H9 (cell line): ENCODE measurements around the gene CYTIP. TPM values are rescaled to one million over a fixed set of nuclear protein-coding genes. Genes with fewer than 3 reads are reported as not detected.

Experiments used
- DNase-seq: peaks from one replicate; pipeline ENCODE4 v3.0.0-alpha.2; 2017
- H2AFZ ChIP-seq: one replicate; pipeline ENCODE4 v1.6.1; 2013; ENCODE audit warnings: mild to moderate bottlenecking, low read length, control low read depth, moderate library complexity
- H2AK5ac ChIP-seq: 2 replicates; pipeline ENCODE4 v1.6.1; 2013; ENCODE audit warnings: low read length, control low read depth, mixed read lengths; ENCODE audit not compliant: insufficient read length
- H2BK120ac ChIP-seq: one replicate; pipeline ENCODE4 v1.6.1; 2013; ENCODE audit warnings: low read depth, mild to moderate bottlenecking, low read length, control low read depth, inconsistent platforms; ENCODE audit not compliant: poor library complexity, severe bottlenecking
- H2BK12ac ChIP-seq: 2 replicates; pipeline ENCODE4 v1.6.1; 2013; ENCODE audit warnings: low read length, control low read depth, mixed read lengths, low read depth; ENCODE audit not compliant: insufficient read length
- H2BK15ac ChIP-seq: 2 replicates; pipeline ENCODE4 v1.6.1; 2013; ENCODE audit warnings: low read depth, low read length, control low read depth
- H2BK20ac ChIP-seq: one replicate; pipeline ENCODE4 v1.6.1; 2013; ENCODE audit warnings: low read depth, mild to moderate bottlenecking, low read length, control low read depth, inconsistent platforms; ENCODE audit not compliant: poor library complexity, severe bottlenecking
- H2BK5ac ChIP-seq: 2 replicates; pipeline ENCODE4 v1.6.1; 2013; ENCODE audit warnings: low read length, control low read depth, mixed read lengths; ENCODE audit not compliant: insufficient read length
- H3K14ac ChIP-seq: 2 replicates; pipeline ENCODE4 v1.6.1; 2013; ENCODE audit warnings: low read length, control low read depth; ENCODE audit not compliant: insufficient read depth
- H3K18ac ChIP-seq: 2 replicates; pipeline ENCODE4 v1.6.1; 2013; ENCODE audit warnings: low read depth, mild to moderate bottlenecking, mixed read lengths, low read length, control low read depth; ENCODE audit not compliant: insufficient read length
- H3K23ac ChIP-seq: 2 replicates; pipeline ENCODE4 v1.6.1; 2013; ENCODE audit warnings: low read length, control low read depth, mixed read lengths, low read depth; ENCODE audit not compliant: insufficient read length
- H3K23me2 ChIP-seq: 2 replicates; pipeline ENCODE4 v1.6.1; 2013; ENCODE audit warnings: low read depth, mild to moderate bottlenecking, mixed read lengths, low read length, control low read depth; ENCODE audit not compliant: insufficient read length, poor library complexity, severe bottlenecking
- H3K27ac ChIP-seq: 2 replicates; pipeline ENCODE4 v1.5.1; 2013; ENCODE audit warnings: low read length, control low read depth, mixed read lengths, low read depth; ENCODE audit not compliant: insufficient read length
- H3K27me3 ChIP-seq: 2 replicates; pipeline ENCODE4 v1.6.1; 2013; ENCODE audit warnings: low read length, control low read depth, inconsistent platforms; ENCODE audit not compliant: insufficient read depth
- H3K4ac ChIP-seq: 2 replicates; pipeline ENCODE4 v1.6.1; 2013; ENCODE audit warnings: low read depth, mild to moderate bottlenecking, control low read depth, inconsistent platforms, low read length, moderate library complexity
- H3K4me1 ChIP-seq: 2 replicates; pipeline ENCODE4 v1.6.1; 2013; ENCODE audit warnings: low read length, control low read depth, inconsistent platforms; ENCODE audit not compliant: insufficient read depth
- H3K4me2 ChIP-seq: 2 replicates; pipeline ENCODE4 v1.6.1; 2013; ENCODE audit warnings: low read length, control low read depth, mixed read lengths; ENCODE audit not compliant: insufficient read length, insufficient read depth
- H3K56ac ChIP-seq: 2 replicates; pipeline ENCODE4 v1.6.1; 2013; ENCODE audit warnings: low read depth, mild to moderate bottlenecking, mixed read lengths, low read length, control low read depth; ENCODE audit not compliant: insufficient read length
- H3K79me1 ChIP-seq: 2 replicates; pipeline ENCODE4 v1.6.1; 2013; ENCODE audit warnings: low read depth, mild to moderate bottlenecking, moderate library complexity, low read length, control low read depth, inconsistent platforms; ENCODE audit not compliant: insufficient read depth, poor library complexity, severe bottlenecking
- H3K79me2 ChIP-seq: 2 replicates; pipeline ENCODE4 v1.6.1; 2013; ENCODE audit warnings: low read length, control low read depth, inconsistent platforms; ENCODE audit not compliant: insufficient read depth
- H3K9ac ChIP-seq: 2 replicates; pipeline ENCODE4 v1.6.1; 2013; ENCODE audit warnings: low read length, control low read depth, mixed read lengths; ENCODE audit not compliant: insufficient read length; ENCODE audit errors: extremely low read depth
- H3K9me3 ChIP-seq: one replicate; pipeline ENCODE4 v1.6.1; 2013; ENCODE audit warnings: low read depth, low read length, inconsistent platforms; ENCODE audit not compliant: control insufficient read depth
- H3T11ph ChIP-seq: one replicate; pipeline ENCODE4 v1.6.1; 2013; ENCODE audit warnings: mild to moderate bottlenecking, low read length, control low read depth, inconsistent platforms
- H4K20me1 ChIP-seq: one replicate; pipeline ENCODE4 v1.6.1; 2013; ENCODE audit not compliant: control insufficient read depth, insufficient read length, insufficient read depth
- H4K5ac ChIP-seq: 2 replicates; pipeline ENCODE4 v1.6.1; 2013; ENCODE audit warnings: low read depth, mild to moderate bottlenecking, mixed read lengths, low read length, control low read depth; ENCODE audit not compliant: insufficient read length
- H4K8ac ChIP-seq: replicated peaks from 2 replicates; pipeline ENCODE4 v1.6.1; 2013; ENCODE audit warnings: low read length, control low read depth, mixed read lengths, low read depth; ENCODE audit not compliant: insufficient read length
- H4K91ac ChIP-seq: 2 replicates; pipeline ENCODE4 v1.6.1; 2013; ENCODE audit warnings: low read depth, mild to moderate bottlenecking, moderate library complexity, mixed read lengths, low read length, control low read depth; ENCODE audit not compliant: insufficient read length
- H3K27ac Mint-ChIP-seq, 3 experiments: 2 replicates in 2 of 3; 3 replicates in 1 of 3; pipeline ENCODE4 v1.8.0; 2020 to 2021; ENCODE audit warnings: mixed read lengths in 3 of 3, mild to moderate bottlenecking in 1 of 3, moderate library complexity in 1 of 3
- H3K27me3 Mint-ChIP-seq: 2 replicates; pipeline ENCODE4 v1.8.0; 2021; ENCODE audit warnings: low read depth, mild to moderate bottlenecking, moderate library complexity, mixed read lengths
- H3K36me3 Mint-ChIP-seq, 3 experiments: 2 replicates in 2 of 3; 3 replicates in 1 of 3; pipeline ENCODE4 v1.8.0; 2020 to 2021; ENCODE audit warnings: low read depth in 3 of 3, mixed read lengths in 3 of 3; ENCODE audit not compliant: insufficient read depth in 1 of 3
- H3K4me1 Mint-ChIP-seq, 2 experiments: 2 replicates each; pipeline ENCODE4 v1.8.0; 2020; ENCODE audit warnings: mixed read lengths in 2 of 2
- H3K4me3 Mint-ChIP-seq, 2 experiments: 2 replicates in 1 of 2; 3 replicates in 1 of 2; pipeline ENCODE4 v1.8.0; 2020 to 2021; ENCODE audit warnings: mild to moderate bottlenecking in 2 of 2, mixed read lengths in 2 of 2, moderate library complexity in 1 of 2
- H3K9me3 Mint-ChIP-seq, 2 experiments: 2 replicates in 1 of 2; 3 replicates in 1 of 2; pipeline ENCODE4 v1.8.0; 2020; ENCODE audit warnings: mild to moderate bottlenecking in 2 of 2, mixed read lengths in 2 of 2, moderate library complexity in 1 of 2
- CTCF ChIP-seq: fragments of 200-600 bp; sonication (generic); conservative IDR thresholded peaks from 3 replicates; pipeline ENCODE4 v1.8.0; 2021; ENCODE audit warnings: antibody characterized with exemption, mild to moderate bottlenecking
- WGBS: extraction: QIAGEN DNeasy Blood & Tissue Kit; methylation state at CpG from one replicate; pipeline ENCODE4 v1.1.7; 2013; ENCODE audit warnings: missing lambda C conversion rate, low lambda C conversion rate, mixed read lengths; ENCODE audit not compliant: insufficient read length; ENCODE audit errors: extremely low coverage; 5-methylcytosine and 5-hydroxymethylcytosine counted together
- total RNA-seq: library from RNA; stranded (reverse); gene quantifications from 2 replicates; pipeline ENCODE4 v1.2.1, GENCODE V29; 2021

The CYTIP gene
- total RNA-seq, 1 experiment from 2014 or later = 0.28 TPM

- Histone ChIP-seq H2AFZ (no peak overlapping the region), H3K27me3 (no peaks in the 10 kb centered on the region), H3K27ac (no peak overlapping the region), H3K56ac (no peak overlapping the region), H3K79me2 (no peaks in the 10 kb centered on the region), H3K23me2 (no peaks in the 10 kb centered on the region), H4K5ac (no peak overlapping the region), H2BK12ac (no peak overlapping the region), H3K14ac (no peak overlapping the region), H2BK120ac (no peak overlapping the region), H4K8ac (no peak overlapping the region), H3T11ph (no peak overlapping the region), H2BK20ac (no peak overlapping the region), H3K79me1 (no peaks in the 10 kb centered on the region), H3K4me2 (no peak overlapping the region), H3K4ac (no peak overlapping the region), H4K91ac (no peak overlapping the region), H4K20me1 (no peaks in the 10 kb centered on the region), H3K18ac (no peak overlapping the region), H3K9me3 (no peaks in the 10 kb centered on the region), H3K4me1 (no peaks in the 10 kb centered on the region), H2BK15ac (no peak overlapping the region), H2AK5ac (no peak overlapping the region), H2BK5ac (no peak overlapping the region), H3K23ac (no peak overlapping the region), H3K9ac (no peak overlapping the region)
- H3K4me3 Mint-ChIP-seq = no peak overlapping the region
- no peak for TF ChIP-seq CTCF
- H3K36me3 Mint-ChIP-seq = no peaks in the 10 kb centered on the region
- DNase-seq = no peak
- WGBS = no CpG with 5 or more reads among the region's 2 CpGs
- H3K27me3 Mint-ChIP-seq = no peaks in the 10 kb centered on the region
- no peaks in the 10 kb centered on the region for H3K9me3 Mint-ChIP-seq
- H3K27ac Mint-ChIP-seq = no peak overlapping the region
- no peaks in the 10 kb centered on the region for H3K4me1 Mint-ChIP-seq
These were observed 1.7 kb downstream of the CYTIP start for GRCh38 chr2:157442191-157442590.
